Measurements from ENCODE around the gene KRT1.
A peak's percentile ranks its signal among the peaks of the same experiment; 100 is the strongest.

The KRT1 gene

GRCh38 chr12:52659951-52660350 lies 20.3 kb downstream of the KRT1 start:
- DNase-seq (no peak), ATAC-seq (no peak)

- ATAC-seq = no peak
- no peak for DNase-seq
Observed at GRCh38 chr12:52659395-52659794, 20.8 kb downstream of the KRT1 start.

- no peak for DNase-seq
- no peak for ATAC-seq
Observed at GRCh38 chr12:52658196-52658595, 22.0 kb downstream of the KRT1 start.

GRCh38 chr12:52657250-52657902 lies 22.8 kb downstream of the KRT1 start:
- ATAC-seq = no peak

GRCh38 chr12:52656616-52657015 lies 23.6 kb downstream of the KRT1 start:
- ATAC-seq (no peak), DNase-seq (no peak)

More at GRCh38 chr12:52657250-52657902, 22.8 kb downstream of the KRT1 start:
- DNase-seq = no peak

- no peak for ATAC-seq
- DNase-seq = no peak
Observed at GRCh38 chr12:52655720-52656124, 24.5 kb downstream of the KRT1 start.

GRCh38 chr12:52655251-52655650 lies 25.0 kb downstream of the KRT1 start:
- DNase-seq (no peak), ATAC-seq (no peak)

- DNase-seq = no peak
- ATAC-seq = no peak
Observed at GRCh38 chr12:52651726-52652261, 28.4 kb downstream of the KRT1 start, which contains the start of gene KRT2. Gene KRT2 (minus strand): TSS chr12:52652211. CDS start chr12:52652142, 69 bp downstream.

- no peak for DNase-seq
- no peak for ATAC-seq
Observed at GRCh38 chr12:52650520-52651081, 29.6 kb downstream of the KRT1 start.

GRCh38 chr12:52649066-52649465 lies 31.1 kb downstream of the KRT1 start:
- DNase-seq (no peak), ATAC-seq (no peak)

- DNase-seq (no peak), ATAC-seq (no peak)
Observed at GRCh38 chr12:52648012-52648550, 32.1 kb downstream of the KRT1 start.

GRCh38 chr12:52647601-52648000 lies 32.6 kb downstream of the KRT1 start:
- DNase-seq (no peak), ATAC-seq (no peak)

- ATAC-seq (no peak), DNase-seq (no peak)
Observed at GRCh38 chr12:52646613-52647012, 33.6 kb downstream of the KRT1 start.

- ATAC-seq (no peak), DNase-seq (no peak)
Observed at GRCh38 chr12:52645982-52646381, 34.2 kb downstream of the KRT1 start.

- DNase-seq (no peak), ATAC-seq (peak; percentile 71)
Observed at GRCh38 chr12:52645120-52645761, 35.0 kb downstream of the KRT1 start.

GRCh38 chr12:52644078-52644415 lies 36.2 kb downstream of the KRT1 start:
- ATAC-seq (no peak), DNase-seq (no peak)

GRCh38 chr12:52643233-52644077 lies 36.8 kb downstream of the KRT1 start:
- DNase-seq (no peak), ATAC-seq (no peak)

- ATAC-seq = no peak
- DNase-seq = no peak
Observed at GRCh38 chr12:52641468-52641867, 38.7 kb downstream of the KRT1 start.

- DNase-seq (no peak), ATAC-seq (no peak)
Observed at GRCh38 chr12:52637299-52637698, 42.9 kb downstream of the KRT1 start.

- DNase-seq = no peak
- no peak for ATAC-seq
Observed at GRCh38 chr12:52636592-52637258, 43.5 kb downstream of the KRT1 start.

- DNase-seq (no peak), ATAC-seq (no peak)
Observed at GRCh38 chr12:52636189-52636588, 44.0 kb downstream of the KRT1 start.
